Cardiac septum (tissue), 1 donor: Measurements from ENCODE around the gene CAPN10. TPM values are rescaled to one million over a fixed set of nuclear protein-coding genes. Genes with fewer than 3 reads are reported as not detected.

ENCODE experiments used
- DNase-seq: peaks from one replicate; pipeline ENCODE4 v3.0.0-alpha.2; 2020; ENCODE audit warnings: low spot score
- intact Hi-C: fragments of 100-400 bp; cut with DNase I; formaldehyde crosslinking; loops from one replicate; pipeline ENCODE4 v1.14.0; 2022
- total RNA-seq: library from RNA; stranded (reverse); fragmentation: NEBNext Ultra II Directional; extraction: Animal tissue kit (Norgen Biotek cat#: 25700); gene quantifications from one replicate; pipeline ENCODE4 v1.2.1, GENCODE V29; 2021
- donor health status: DM: no; HTN: no; CAD: no.

CAPN10 gene
- total RNA-seq, 1 donor from 2014 or later, result 24.3 TPM

GRCh38 chr2:240571314-240571973 is 15.1 kb upstream of the CAPN10 start:
- intact Hi-C loops, result no loop called here
- DNase-seq, result peak; percentile 55

DNA sequence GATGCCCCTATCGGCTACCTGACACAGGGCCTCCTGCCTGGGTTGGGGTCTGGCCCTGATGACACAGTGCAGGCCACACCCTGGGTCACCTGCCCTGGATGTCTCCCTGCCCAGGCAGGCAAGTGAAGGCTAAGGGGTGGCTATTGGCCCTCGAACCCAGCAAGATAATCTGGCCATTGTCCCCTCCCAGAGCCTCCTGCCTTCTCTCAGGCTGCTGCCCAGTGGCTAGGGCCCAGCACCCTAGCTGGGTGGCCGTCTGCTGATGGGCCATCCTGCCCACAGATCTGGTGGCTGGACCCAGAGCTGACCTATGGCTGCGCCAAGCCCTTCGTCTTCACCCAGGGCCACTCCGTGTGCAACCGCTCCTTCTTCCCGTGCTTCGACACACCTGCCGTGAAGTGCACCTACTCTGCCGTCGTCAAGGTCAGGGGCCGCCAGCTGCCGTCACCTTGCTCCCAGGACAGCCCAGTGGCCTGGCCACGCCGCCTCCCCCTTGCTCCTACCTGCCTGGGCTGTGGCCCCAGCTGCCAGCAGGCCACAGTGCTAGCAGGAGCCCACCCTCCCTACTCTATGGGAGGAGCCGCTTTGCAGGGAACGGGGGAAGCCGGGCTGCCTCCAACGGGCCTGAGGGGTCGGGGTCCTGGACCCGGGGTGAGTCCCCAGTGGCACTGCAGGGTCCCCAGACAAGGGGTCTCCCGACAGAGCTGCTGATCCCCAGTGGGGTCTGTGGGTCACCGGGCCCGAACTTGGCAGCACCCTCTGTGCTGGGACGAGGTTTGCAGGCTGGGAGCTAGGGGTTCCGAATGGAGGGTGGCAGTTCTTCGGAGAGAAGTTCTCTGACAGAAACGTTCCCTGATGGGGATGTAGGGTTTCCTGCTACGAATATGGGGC is 14.1 kb upstream of the CAPN10 start:
- intact Hi-C loops, result no loop called here
- peak; percentile 70 for DNase-seq

DNA sequence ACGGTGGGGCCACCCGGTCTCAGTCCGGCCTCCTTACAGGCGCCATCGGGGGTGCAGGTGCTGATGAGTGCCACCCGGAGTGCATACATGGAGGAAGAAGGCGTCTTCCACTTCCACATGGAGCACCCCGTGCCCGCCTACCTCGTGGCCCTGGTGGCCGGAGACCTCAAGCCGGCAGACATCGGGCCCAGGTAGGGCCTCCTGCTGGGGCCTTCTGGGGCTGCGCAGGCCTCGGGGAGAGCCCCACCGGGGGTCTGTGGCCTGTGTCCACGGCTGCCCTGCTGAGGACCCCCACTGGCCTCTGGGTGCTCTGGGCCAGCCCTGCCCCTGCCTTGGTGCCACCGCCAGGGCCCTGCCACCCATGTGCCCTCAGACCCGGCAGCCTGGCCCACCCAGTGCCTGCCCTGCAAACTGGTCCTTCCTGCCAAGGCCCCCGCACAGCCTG is 13.4 kb upstream of the CAPN10 start:
- DNase-seq, result no peak
- intact Hi-C loops, result no loop called here

- intact Hi-C loops, result no loop called here
- peak; percentile 70 for DNase-seq
Observed at GRCh38 chr2:240573516-240574385, 12.8 kb upstream of the CAPN10 start.

DNA sequence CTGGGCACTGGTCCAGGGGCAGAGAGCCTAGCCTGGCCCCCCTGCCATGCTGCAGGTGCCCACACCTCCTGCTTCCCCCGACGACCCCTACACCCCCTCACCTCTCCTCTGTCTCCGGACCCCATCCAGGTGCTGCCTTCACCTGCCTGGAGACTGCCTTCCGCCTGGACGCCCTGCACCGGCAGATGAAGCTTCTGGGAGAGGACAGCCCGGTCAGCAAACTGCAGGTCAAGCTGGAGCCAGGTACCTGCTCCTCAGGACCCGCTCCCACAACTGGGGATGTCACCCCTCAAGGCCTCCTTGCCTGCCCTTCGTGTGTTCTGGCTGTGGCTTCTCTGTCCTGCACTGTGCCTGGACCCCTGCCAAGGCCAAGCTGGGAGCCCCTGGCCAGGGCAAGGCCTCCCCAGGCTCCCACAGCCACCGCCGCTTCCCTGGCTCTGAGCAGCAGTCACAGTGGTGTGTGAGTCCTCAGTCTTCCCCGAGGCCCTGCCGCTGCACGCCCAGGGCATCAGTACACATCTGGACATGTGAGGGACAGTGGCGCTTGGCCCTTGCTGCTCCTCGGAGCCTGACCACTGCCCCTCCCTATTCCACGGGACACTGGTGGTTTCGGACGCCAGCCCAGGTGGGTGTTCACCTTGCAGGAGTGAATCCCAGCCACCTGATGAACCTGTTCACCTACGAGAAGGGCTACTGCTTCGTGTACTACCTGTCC is 12.0 kb upstream of the CAPN10 start:
- no peak for DNase-seq
- intact Hi-C loops, result no loop called here

GRCh38 chr2:240575101-240575965 is 11.2 kb upstream of the CAPN10 start:
- intact Hi-C loops, result no loop called here
- no peak for DNase-seq

GRCh38 chr2:240576036-240576435 is 10.5 kb upstream of the CAPN10 start:
- DNase-seq, result no peak
- intact Hi-C loops, result no loop called here

- intact Hi-C loops, result no loop called here
- no peak for DNase-seq
Observed at GRCh38 chr2:240576436-240577205, 9.9 kb upstream of the CAPN10 start.

GRCh38 chr2:240577281-240578109 is 9.0 kb upstream of the CAPN10 start:
- no peak for DNase-seq
- intact Hi-C loops, result no loop called here

DNA sequence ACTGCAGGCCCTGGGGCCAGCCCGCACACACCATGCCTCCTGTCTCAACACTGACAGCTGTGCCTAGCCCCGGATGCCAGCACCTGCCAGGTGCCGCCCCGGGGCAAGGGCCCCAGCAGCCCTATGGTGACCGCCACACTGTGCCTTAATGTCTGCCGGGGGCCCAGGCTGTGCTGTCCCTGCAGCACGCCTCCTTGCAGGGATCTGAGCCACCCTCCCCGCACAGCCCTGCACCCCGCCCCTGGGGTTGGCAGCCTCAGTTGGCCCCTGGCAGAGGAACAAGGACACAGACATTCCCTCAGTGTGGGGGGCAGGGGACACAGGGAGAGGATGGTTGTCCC is 8.5 kb upstream of the CAPN10 start:
- DNase-seq, result no peak
- intact Hi-C loops, result no loop called here

- intact Hi-C loops, result no loop called here
- no peak for DNase-seq
Observed at GRCh38 chr2:240578488-240578887, 8.0 kb upstream of the CAPN10 start.

DNA sequence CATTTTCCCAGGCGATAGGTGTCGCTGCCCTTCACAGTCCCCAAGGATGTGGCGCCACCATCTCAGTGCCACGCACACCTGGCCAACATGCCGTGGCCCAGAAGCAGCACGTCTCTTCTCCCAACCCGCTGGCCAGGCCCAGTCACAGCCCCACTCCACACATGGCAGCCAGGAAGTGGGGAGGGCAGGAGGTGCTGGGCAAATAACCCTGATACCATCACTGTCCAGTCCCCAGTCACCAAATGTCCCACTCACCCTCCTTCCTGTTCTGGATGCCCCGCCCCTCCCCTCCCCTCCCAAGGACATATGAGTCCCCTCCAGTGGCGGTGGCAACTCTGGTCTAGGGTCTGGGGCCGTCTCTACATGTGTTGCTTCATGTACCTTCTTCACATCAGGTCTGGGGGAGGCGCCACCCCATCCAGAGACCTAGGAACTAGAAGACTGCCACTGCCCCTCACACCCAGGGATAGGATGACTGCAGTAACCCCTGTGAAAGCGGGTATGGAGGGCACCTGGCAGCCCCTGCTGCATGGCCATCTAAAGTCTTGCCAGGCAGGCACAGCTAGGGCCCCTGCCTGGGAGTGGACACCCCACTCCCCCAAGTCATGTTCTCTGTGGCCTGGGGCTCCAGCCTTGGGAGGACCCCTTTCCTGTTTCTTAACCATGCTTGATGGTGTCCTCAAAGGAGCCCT is 7.3 kb upstream of the CAPN10 start:
- DNase-seq, result no peak

DNA sequence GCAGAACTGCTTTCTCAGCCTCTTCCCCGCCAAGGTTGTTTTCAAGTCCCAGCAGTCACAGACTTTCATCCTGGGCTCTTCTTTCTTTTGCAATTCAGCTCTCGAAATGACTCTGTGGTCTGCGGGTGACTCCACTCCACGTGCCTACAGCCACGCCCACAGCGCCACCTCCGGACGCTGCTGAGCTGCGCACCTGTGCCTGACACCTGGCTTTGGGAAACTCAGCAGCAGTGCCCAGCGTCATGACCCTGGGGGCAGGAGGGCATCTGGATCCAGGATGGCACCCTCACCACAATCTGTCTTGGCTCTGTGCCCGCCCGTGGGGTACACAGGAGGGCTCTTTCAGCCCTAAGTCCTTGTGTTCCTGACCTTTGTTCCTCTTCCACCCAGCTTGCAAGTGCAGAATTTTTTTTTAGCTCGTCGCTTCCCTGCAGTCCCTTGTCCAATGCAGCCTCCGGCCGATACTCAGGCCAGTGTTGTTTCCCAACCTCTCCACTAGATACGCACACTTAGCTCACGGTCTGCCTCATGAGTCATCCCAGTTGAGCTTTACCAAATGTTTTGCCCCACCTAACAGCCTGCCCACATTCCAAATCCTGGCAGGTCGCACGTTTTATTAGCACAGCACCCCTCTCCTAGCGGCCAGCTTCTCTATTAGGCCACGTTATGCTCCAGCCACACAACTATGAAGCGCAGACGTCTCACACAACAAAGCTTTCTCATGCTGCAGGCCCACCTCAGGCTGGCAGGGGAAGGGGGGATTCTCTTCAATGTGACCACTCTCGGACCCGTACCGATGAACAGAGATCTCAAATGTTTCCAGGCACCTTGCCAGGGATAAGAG is 6.5 kb upstream of the CAPN10 start:
- intact Hi-C loops, result loop anchor here (10.0 kb wide), 1 partner anchor 555 kb away; the partner anchor contains the start of gene NDUFA10

More for the DNA sequence above, 7.3 kb upstream of the CAPN10 start:
- intact Hi-C loops, result no loop called here

DNA sequence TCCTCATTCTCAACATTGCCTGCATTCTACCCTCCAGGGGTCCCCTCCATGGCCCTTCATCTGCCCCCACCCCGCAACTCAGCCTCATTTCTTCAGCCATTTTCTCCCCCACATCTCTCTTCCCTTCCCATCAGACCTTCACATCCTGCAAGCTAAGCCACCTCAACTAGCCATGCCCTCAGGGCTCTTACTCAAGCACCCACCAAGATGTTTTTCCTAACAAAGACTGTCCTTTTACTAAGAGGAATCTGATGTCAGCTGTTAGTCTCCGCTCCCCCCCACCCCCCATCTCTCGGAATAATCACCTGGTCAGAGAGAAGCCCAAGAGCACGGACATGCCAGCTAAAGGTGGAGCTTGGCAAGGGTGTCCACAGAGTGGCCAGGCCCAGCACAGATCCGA is 4.7 kb upstream of the CAPN10 start:
- intact Hi-C loops, result loop anchor here (10.0 kb wide), 1 partner anchor 557 kb away; the partner anchor contains the start of gene NDUFA10
- DNase-seq, result no peak

More for the DNA sequence above, 6.5 kb upstream of the CAPN10 start:
- peak; percentile 88 for DNase-seq

DNA sequence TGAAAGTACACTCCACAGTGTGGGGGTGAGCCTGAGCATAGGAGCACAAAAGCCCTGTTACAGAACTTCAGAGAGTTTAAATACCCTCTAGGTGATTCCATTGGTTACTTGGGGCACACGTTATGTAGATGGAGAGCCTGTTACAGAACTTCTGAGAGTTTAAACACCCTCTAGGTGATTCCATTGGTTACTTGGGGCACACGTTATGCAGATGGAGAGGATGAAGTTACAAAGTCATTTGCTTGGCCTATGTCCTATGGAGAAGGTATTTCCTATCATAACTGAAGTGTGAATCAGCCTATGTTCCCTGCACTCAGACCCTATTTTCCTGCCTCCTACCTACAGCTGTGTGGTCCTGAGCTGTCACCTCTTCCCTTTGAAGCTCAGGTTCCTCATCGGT is 3.8 kb upstream of the CAPN10 start:
- intact Hi-C loops, result loop anchor here (10.0 kb wide), 1 partner anchor 558 kb away; the partner anchor contains the start of gene NDUFA10

More for the DNA sequence above, 3.8 kb upstream of the CAPN10 start:
- DNase-seq, result no peak
